ENCODE data around the gene HOXD8.

Gene HOXD8

GRCh38 chr2:176163672-176164056, 34.2 kb downstream of the HOXD8 start:
- H3K27ac ChIP-seq (ENCODE audit: low read length), result no peak overlapping the region
- H3K27me3 ChIP-seq (ENCODE audit: insufficient read depth, low read length), result peaks cover 100% of the 10 kb centered on the region
- H3K4me1 ChIP-seq (ENCODE audit: insufficient read depth, low read length), result no peaks in the 10 kb centered on the region
- H3K36me3 ChIP-seq (ENCODE audit: insufficient read depth, low read depth, low read length), result no peaks in the 10 kb centered on the region
- no peak overlapping the region for H3K4me3 ChIP-seq (ENCODE audit: low read length)
- no peak overlapping the region for H3K9ac ChIP-seq (ENCODE audit: low read depth, low read length)
- H3K9me3 ChIP-seq (ENCODE audit: insufficient read depth, low read depth, low read length), result peaks cover 10% of the 10 kb centered on the region; the same call in 1 of the 2 replicates

- Histone ChIP-seq H3K4me1 (ENCODE audit: insufficient read depth, low read length) (no peaks in the 10 kb centered on the region), H3K27me3 (ENCODE audit: insufficient read depth, low read length) (peaks cover 100% of the 10 kb centered on the region), H3K9ac (ENCODE audit: low read depth, low read length) (no peak overlapping the region), H3K9me3 (ENCODE audit: insufficient read depth, low read depth, low read length) (peaks cover 10% of the 10 kb centered on the region; the same call in 1 of the 2 replicates), H3K27ac (ENCODE audit: low read length) (no peak overlapping the region), H3K36me3 (ENCODE audit: insufficient read depth, low read depth, low read length) (no peaks in the 10 kb centered on the region), H3K4me3 (ENCODE audit: low read length) (no peak overlapping the region)
These were observed 34.7 kb downstream of the HOXD8 start for GRCh38 chr2:176164201-176164600.

- no peak overlapping the region for H3K9ac ChIP-seq (ENCODE audit: low read depth, low read length)
- H3K27ac ChIP-seq (ENCODE audit: low read length), result no peak overlapping the region
- H3K36me3 ChIP-seq (ENCODE audit: insufficient read depth, low read depth, low read length), result no peaks in the 10 kb centered on the region
- peaks cover 10% of the 10 kb centered on the region; the same call in 1 of the 2 replicates for H3K9me3 ChIP-seq (ENCODE audit: insufficient read depth, low read depth, low read length)
- no peak overlapping the region for H3K4me3 ChIP-seq (ENCODE audit: low read length)
- peaks cover 100% of the 10 kb centered on the region for H3K27me3 ChIP-seq (ENCODE audit: insufficient read depth, low read length)
- H3K4me1 ChIP-seq (ENCODE audit: insufficient read depth, low read length), result no peaks in the 10 kb centered on the region
These were observed 35.3 kb downstream of the HOXD8 start for GRCh38 chr2:176164611-176165369.

DNA sequence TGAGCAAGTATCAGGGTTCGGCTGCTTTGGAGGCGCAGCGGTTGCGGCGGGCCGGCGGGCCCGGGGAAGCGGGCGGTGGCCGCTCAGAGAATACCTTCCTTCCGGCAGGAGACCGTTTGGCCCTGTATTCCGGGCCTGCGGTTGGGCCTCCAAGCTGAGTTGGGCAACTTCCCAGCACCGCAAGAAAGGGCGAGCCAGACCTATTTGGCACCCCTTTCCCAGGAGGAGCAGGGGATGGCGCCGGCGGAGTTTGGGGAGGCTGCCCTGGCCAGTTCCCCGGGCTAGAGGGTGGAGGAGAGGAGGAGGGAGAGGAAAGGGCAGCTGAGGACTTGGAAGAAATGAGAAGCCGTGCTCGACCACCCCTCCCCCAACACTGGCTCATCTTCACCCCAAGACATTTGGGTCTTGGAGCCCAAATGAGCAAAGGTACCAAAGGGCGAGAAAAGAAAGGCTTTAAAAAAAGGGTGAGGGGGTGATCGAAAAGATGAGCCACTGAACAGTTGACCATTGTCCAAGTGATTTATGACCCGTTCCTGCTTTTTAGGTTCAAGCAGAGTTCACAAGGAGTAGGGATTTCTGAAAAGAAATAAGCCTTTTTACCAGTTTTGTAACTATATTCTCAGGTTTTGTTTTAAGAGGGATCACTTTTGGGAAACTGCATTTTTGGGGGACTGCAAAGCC, 36.0 kb downstream of the HOXD8 start:
- H3K9ac ChIP-seq (ENCODE audit: low read depth, low read length), result no peak overlapping the region
- no peaks in the 10 kb centered on the region for H3K4me1 ChIP-seq (ENCODE audit: insufficient read depth, low read length)
- H3K36me3 ChIP-seq (ENCODE audit: insufficient read depth, low read depth, low read length), result no peaks in the 10 kb centered on the region
- no peak overlapping the region for H3K27ac ChIP-seq (ENCODE audit: low read length)
- no peak overlapping the region for H3K4me3 ChIP-seq (ENCODE audit: low read length)
- peaks cover 10% of the 10 kb centered on the region; the same call in 1 of the 2 replicates for H3K9me3 ChIP-seq (ENCODE audit: insufficient read depth, low read depth, low read length)
- H3K27me3 ChIP-seq (ENCODE audit: insufficient read depth, low read length), result peaks cover 100% of the 10 kb centered on the region

GRCh38 chr2:176166272-176166671, 36.8 kb downstream of the HOXD8 start:
- no peaks in the 10 kb centered on the region for H3K4me1 ChIP-seq (ENCODE audit: insufficient read depth, low read length)
- no peaks in the 10 kb centered on the region for H3K36me3 ChIP-seq (ENCODE audit: insufficient read depth, low read depth, low read length)
- H3K27me3 ChIP-seq (ENCODE audit: insufficient read depth, low read length), result peaks cover 100% of the 10 kb centered on the region
- no peak overlapping the region for H3K27ac ChIP-seq (ENCODE audit: low read length)
- peaks cover 10% of the 10 kb centered on the region; the same call in 1 of the 2 replicates for H3K9me3 ChIP-seq (ENCODE audit: insufficient read depth, low read depth, low read length)
- no peak overlapping the region for H3K9ac ChIP-seq (ENCODE audit: low read depth, low read length)
- no peak overlapping the region for H3K4me3 ChIP-seq (ENCODE audit: low read length)

DNA sequence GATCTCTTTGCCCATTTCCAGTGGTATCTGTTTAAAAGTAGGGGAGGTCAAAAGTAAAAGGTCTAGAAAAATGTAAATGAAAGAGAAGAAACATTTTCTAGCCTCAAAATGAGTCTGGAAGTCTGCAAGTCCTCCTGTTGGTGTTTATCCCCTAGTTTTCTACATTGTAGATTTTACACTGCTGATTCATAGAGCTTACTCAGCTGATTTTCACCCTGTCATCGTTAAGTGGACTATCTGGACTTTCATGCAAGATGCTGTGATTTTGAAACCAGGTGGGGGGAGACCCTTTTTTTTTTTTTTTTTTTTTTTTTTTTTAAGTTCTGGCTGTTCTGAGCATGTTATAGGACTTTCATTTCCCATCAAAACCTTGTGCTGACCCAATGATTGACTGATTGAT, 37.9 kb downstream of the HOXD8 start:
- no peaks in the 10 kb centered on the region for H3K36me3 ChIP-seq (ENCODE audit: insufficient read depth, low read depth, low read length)
- no peak overlapping the region for H3K27ac ChIP-seq (ENCODE audit: low read length)
- peaks cover 4% of the 10 kb centered on the region; the same call in 1 of the 2 replicates for H3K9me3 ChIP-seq (ENCODE audit: insufficient read depth, low read depth, low read length)
- H3K4me1 ChIP-seq (ENCODE audit: insufficient read depth, low read length), result no peaks in the 10 kb centered on the region
- H3K27me3 ChIP-seq (ENCODE audit: insufficient read depth, low read length), result peaks cover 100% of the 10 kb centered on the region
- H3K4me3 ChIP-seq (ENCODE audit: low read length), result no peak overlapping the region
- no peak overlapping the region for H3K9ac ChIP-seq (ENCODE audit: low read depth, low read length)

- Histone ChIP-seq H3K36me3 (ENCODE audit: insufficient read depth, low read depth, low read length) (no peaks in the 10 kb centered on the region), H3K27ac (ENCODE audit: low read length) (no peak overlapping the region), H3K9me3 (ENCODE audit: insufficient read depth, low read depth, low read length) (peaks cover 3% of the 10 kb centered on the region; the same call in 1 of the 2 replicates), H3K4me1 (ENCODE audit: insufficient read depth, low read length) (peaks cover under 1% of the 10 kb centered on the region; the same call in 1 of the 2 replicates), H3K9ac (ENCODE audit: low read depth, low read length) (no peak overlapping the region), H3K4me3 (ENCODE audit: low read length) (no peak overlapping the region), H3K27me3 (ENCODE audit: insufficient read depth, low read length) (peaks cover 100% of the 10 kb centered on the region)
These were observed 39.7 kb downstream of the HOXD8 start for GRCh38 chr2:176169181-176169580.

GRCh38 chr2:176169711-176170110, 40.2 kb downstream of the HOXD8 start:
- Histone ChIP-seq H3K4me3 (ENCODE audit: low read length) (no peak overlapping the region), H3K27me3 (ENCODE audit: insufficient read depth, low read length) (peaks cover 100% of the 10 kb centered on the region), H3K9me3 (ENCODE audit: insufficient read depth, low read depth, low read length) (no peaks in the 10 kb centered on the region), H3K36me3 (ENCODE audit: insufficient read depth, low read depth, low read length) (no peaks in the 10 kb centered on the region), H3K9ac (ENCODE audit: low read depth, low read length) (no peak overlapping the region), H3K27ac (ENCODE audit: low read length) (no peak overlapping the region), H3K4me1 (ENCODE audit: insufficient read depth, low read length) (peaks cover 5% of the 10 kb centered on the region; the same call in 1 of the 2 replicates)

DNA sequence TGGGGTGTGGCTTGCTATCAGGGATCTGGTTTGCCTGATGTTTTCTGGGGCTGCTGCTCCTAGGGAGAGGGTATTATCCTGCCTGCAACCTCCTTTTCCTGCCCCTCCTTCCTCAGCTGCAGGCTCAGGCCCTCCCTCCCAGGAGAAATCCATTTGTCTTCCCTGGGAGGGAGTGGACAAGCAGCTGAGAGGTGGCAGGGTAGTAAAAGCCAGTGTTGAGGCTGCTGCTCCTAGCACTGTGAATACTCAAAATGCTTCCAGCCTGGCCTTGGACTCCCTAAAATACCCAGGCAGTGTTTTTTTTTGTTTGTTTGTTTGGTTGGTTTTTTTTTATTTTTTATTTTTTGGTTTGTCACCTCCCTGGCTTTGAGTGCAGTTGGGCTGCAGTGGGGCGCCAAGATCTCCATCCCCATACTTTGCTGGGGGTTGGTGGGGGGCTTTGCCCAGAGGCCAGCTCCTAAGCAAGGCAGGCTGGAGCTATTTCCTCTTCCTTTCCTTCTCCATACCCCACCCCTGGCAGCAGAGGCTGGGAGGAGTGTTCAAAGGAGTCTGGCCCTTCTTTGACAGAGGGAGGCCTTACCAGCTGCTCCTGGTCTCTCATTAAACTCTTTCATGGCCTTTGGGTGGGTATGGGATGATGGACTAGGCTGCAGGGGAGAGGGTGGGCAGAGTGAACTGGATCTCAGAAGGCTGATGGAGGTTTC, 41.2 kb downstream of the HOXD8 start:
- no peak overlapping the region for H3K27ac ChIP-seq (ENCODE audit: low read length)
- H3K9me3 ChIP-seq (ENCODE audit: insufficient read depth, low read depth, low read length), result no peaks in the 10 kb centered on the region
- H3K27me3 ChIP-seq (ENCODE audit: insufficient read depth, low read length), result peaks cover 100% of the 10 kb centered on the region
- H3K4me3 ChIP-seq (ENCODE audit: low read length), result no peak overlapping the region
- no peak overlapping the region for H3K9ac ChIP-seq (ENCODE audit: low read depth, low read length)
- H3K36me3 ChIP-seq (ENCODE audit: insufficient read depth, low read depth, low read length), result no peaks in the 10 kb centered on the region
- H3K4me1 ChIP-seq (ENCODE audit: insufficient read depth, low read length), result peaks cover 11% of the 10 kb centered on the region; the same call in 1 of the 2 replicates

DNA sequence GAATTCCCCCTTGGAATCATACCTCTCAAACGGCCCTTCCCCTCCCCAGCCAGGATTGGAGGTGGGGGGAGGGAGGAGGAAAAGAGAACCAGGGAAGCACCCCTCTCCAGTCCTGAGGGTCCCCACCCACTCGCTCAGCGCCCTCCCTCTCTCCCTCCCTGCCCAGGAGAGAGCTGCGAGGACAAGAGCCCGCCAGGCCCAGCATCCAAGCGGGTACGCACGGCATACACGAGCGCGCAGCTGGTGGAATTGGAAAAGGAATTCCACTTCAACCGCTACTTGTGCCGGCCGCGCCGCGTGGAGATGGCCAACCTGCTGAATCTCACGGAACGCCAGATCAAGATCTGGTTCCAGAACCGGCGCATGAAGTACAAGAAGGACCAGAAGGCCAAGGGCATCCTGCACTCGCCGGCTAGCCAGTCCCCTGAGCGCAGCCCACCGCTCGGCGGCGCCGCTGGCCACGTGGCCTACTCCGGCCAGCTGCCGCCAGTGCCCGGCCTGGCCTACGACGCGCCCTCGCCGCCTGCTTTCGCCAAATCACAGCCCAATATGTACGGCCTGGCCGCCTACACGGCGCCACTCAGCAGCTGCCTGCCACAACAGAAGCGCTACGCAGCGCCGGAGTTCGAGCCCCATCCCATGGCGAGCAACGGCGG, 42.0 kb downstream of the HOXD8 start:
- Histone ChIP-seq H3K27ac (ENCODE audit: low read length) (no peak overlapping the region), H3K27me3 (ENCODE audit: insufficient read depth, low read length) (peaks cover 100% of the 10 kb centered on the region), H3K9ac (ENCODE audit: low read depth, low read length) (no peak overlapping the region), H3K4me3 (ENCODE audit: low read length) (peak overlapping the region; percentile 37; the same call in 1 of the 2 replicates), H3K9me3 (ENCODE audit: insufficient read depth, low read depth, low read length) (no peaks in the 10 kb centered on the region), H3K36me3 (ENCODE audit: insufficient read depth, low read depth, low read length) (no peaks in the 10 kb centered on the region), H3K4me1 (ENCODE audit: insufficient read depth, low read length) (peaks cover 15% of the 10 kb centered on the region; the same call in 1 of the 2 replicates)

All from iPS-20b (cell line).